ENCODE measurements around the gene DEGS2.
A peak's percentile ranks its signal among the peaks of the same experiment; 100 is the strongest.

The DEGS2 gene

GRCh38 chr14:100114109-100114765 lies 45.2 kb downstream of the DEGS2 start:
- DNase-seq (ENCODE audit: low read depth), result no peak

- no peak for DNase-seq (ENCODE audit: low read depth)
Measured at GRCh38 chr14:100111931-100112704, 47.3 kb downstream of the DEGS2 start.

DNA sequence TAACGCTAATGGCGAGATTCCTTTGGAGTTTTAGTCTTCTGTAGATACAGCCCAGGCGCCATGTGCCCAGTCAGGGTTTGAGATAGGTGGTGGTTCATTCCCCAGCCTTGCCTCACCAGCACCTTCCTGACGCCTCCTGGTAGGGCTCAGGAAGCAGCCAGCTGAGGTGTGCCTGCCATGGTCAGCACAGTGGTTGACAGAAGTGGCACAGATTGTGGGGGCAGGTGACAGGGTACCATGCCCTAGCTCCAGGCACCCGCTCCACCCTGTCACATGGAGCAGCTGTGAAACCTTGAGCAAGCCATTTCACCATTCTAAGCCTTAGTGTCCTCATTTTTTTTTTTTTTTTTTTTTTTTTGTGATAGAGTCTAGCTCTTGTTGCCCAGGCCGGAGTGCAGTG lies 48.6 kb downstream of the DEGS2 start:
- no peak for DNase-seq (ENCODE audit: low read depth)

GRCh38 chr14:100109594-100109955 lies 49.9 kb downstream of the DEGS2 start:
- DNase-seq (ENCODE audit: low read depth), result no peak

DNA sequence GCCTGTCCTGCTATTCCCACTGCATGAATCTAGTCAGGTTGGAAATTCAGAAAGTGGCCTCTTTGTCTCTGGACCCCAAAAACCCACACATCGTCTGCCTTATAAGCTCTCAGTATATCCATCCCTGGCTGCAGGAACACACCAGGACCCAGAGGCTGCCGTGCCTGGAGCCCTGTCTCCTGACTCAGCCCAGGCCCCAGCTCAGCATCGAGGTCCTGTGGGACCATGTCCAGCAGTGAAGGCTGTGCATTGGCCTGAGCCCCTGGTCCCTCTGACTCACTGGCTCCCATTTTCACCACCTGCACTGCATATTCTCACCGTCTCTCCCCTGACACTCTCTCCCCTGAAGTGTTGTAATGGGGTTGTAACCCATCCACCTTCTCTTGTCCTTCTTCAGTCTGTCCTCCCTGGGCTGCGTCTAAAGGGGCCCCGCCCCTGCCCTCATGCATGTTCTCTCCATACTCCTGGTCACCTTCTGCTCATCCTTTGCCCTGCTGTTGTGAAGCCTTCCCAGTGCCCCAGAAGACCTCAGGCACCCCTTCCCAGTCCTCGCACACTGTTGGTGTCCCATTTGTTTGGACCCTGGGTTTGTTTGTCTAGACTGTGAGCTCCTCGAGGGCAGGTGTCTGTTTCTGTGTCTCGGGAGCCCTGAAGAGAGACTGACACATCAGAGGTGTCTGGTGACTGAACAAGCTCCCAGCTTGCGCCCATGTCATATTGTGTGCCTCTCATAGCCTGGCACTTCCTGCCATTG lies 50.4 kb downstream of the DEGS2 start:
- no peak for DNase-seq (ENCODE audit: low read depth)

GRCh38 chr14:100108042-100108825 lies 51.2 kb downstream of the DEGS2 start:
- DNase-seq (ENCODE audit: low read depth), result peak; percentile 90

- DNase-seq (ENCODE audit: low read depth), result no peak
Measured at GRCh38 chr14:100107236-100107635, 52.2 kb downstream of the DEGS2 start.

- DNase-seq (ENCODE audit: low read depth), result no peak
Measured at GRCh38 chr14:100106250-100107112, 53.0 kb downstream of the DEGS2 start.

GRCh38 chr14:100105357-100106169 lies 53.9 kb downstream of the DEGS2 start:
- no peak for DNase-seq (ENCODE audit: low read depth)

- no peak for DNase-seq (ENCODE audit: low read depth)
Measured at GRCh38 chr14:100104523-100105300, 54.7 kb downstream of the DEGS2 start.

DNA sequence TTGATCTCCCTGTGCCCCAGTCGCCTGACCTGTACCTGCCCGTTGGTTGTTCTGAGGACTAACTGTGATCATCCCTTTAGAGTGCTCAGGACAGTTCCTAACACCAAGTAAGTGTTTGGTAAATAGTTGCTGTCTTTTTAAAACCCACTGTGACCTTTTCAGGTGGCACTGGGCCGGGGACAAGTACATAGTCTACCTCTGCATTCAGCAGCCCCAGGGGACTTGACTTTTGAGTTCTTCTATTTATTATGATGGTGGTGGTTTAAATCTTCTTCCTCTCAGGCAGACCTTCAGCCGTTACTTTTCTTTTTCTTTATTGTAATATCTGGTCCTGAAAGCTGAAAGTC lies 55.5 kb downstream of the DEGS2 start:
- no peak for DNase-seq (ENCODE audit: low read depth)

DNA sequence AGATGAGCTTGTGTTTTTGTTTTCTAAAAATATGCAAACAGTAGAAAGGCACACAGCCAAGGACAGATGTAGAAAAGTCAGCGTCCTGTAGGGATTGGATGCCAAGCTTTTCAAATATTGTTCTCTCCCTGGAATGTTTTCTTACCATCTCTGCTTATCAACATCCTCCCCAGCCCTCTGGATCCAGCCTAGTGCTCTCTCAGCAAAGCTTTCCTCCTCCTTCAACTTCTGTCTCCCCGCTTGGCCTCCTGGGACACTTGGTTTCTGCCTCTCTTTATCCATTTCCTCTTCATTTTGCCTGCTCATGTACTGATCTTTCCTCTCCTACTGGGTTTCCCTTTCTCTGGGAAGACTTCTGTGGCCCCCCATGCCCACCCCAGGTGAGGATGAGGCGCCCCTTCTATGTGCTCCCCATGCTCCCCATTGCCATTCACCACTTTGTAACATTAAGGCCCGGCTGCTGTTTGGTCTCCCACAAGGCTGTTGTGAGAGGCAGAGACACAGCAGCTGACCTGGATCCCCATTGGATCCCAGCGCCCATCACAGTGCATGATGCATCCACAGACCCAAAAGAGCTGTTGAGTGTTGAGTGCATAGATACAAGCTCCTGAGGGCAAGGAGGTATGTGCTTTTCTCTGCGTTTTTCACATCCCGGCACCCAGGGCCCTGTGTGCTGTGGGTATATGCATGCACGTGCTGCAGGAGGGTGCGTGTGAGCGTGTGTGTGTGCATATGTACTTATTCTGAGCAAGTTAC lies 56.0 kb downstream of the DEGS2 start:
- DNase-seq (ENCODE audit: low read depth), result no peak

DNA sequence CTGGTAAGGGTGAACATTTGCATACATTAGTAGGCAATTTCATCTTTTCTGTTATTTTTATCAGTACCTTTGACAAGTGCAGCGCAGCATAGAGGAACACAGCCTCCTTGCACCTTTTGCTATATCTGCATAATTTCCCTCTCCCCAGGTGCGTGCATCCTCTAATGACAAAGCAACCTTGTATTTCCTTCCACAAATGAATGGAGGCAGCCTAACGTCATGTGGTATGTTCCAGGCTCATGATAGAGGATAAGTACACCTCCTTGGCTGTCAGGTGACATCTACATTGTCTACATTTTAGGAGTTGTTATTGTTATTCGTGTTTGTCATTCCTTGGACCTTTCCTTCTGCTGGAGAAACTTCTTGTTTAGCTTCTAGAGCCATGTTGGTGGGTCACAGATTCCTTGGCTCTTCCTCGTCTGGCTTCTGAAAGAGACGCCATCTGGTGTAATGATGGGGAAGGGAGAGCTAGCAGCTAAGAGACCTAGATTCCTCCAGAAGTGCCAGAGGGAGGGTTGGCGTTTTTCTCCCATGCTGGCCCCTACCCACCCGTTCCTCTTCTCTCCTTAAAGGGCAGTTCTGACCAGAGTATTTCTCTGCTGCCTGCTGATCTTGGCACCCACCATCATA lies 57.2 kb downstream of the DEGS2 start:
- DNase-seq (ENCODE audit: low read depth), result no peak

- DNase-seq (ENCODE audit: low read depth), result no peak
Measured at GRCh38 chr14:100100032-100100703, 59.3 kb downstream of the DEGS2 start.

DNA sequence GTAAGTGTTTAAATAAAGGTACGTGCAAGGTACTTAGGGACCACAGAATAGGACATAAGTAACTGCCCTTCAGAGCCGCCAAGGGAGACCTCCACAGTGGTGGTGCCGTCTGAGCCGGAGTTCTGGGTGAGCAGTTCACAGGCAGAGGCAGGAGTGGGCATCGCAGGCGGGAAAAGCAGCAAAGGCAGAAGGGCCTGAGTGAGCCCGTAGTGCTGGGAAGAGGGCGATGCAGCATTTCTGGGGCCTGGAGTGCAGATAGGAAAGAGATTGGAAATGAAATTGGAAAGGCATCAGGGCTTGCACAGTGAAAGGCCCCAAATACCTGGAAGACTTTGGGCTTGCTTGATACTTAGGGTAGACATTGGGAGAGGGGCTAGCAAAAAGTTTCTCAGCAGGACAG lies 61.3 kb downstream of the DEGS2 start:
- no peak for DNase-seq (ENCODE audit: low read depth)

GRCh38 chr14:100096656-100097055 lies 62.8 kb downstream of the DEGS2 start:
- DNase-seq (ENCODE audit: low read depth), result no peak
